HCEC 1CT (cell line): ENCODE data around the gene USP49.
"Not testable (repeated sequence)": the region's sequence is repeated elsewhere in the genome, so short reads cannot be mapped to it uniquely, and the experiment has no call there.

Experiments used
- DNase-seq: peaks from one replicate; pipeline ENCODE4 v3.0.0-alpha.2; 2017

The USP49 gene

GRCh38 chr6:41778895-41779294 is 116.3 kb downstream of the USP49 start:
- no peak for DNase-seq

GRCh38 chr6:41777551-41778285 is 117.5 kb downstream of the USP49 start:
- DNase-seq: no peak

DNA sequence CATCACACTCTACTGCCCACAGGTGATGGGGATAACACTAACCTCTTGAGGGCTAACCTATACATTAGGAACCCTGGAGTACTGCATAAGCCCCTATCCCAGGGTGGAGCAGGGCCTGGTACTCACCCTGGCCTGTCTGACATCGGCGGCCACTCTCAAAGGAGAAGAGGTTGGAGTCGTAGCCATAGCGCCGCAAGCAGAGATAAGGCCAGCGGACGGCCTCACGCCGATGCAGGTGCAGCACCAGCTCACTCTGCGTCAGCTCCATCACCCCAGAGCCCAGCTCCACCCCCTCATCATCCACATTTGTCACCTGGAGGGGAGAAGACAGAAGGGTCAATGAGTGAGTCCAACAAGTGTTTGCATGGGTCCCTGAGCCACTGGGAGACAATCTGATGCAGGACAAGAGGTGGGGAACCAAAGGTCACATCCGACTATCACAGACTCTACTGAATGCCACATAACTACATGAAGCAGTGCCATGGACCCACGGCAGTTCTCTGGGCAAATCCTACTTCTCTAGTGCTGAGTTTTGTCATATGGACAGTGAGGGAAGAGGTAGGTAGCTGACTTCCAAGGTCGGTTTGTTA is 119.8 kb downstream of the USP49 start:
- DNase-seq: no peak

GRCh38 chr6:41774841-41775240 is 120.3 kb downstream of the USP49 start:
- no peak for DNase-seq

DNA sequence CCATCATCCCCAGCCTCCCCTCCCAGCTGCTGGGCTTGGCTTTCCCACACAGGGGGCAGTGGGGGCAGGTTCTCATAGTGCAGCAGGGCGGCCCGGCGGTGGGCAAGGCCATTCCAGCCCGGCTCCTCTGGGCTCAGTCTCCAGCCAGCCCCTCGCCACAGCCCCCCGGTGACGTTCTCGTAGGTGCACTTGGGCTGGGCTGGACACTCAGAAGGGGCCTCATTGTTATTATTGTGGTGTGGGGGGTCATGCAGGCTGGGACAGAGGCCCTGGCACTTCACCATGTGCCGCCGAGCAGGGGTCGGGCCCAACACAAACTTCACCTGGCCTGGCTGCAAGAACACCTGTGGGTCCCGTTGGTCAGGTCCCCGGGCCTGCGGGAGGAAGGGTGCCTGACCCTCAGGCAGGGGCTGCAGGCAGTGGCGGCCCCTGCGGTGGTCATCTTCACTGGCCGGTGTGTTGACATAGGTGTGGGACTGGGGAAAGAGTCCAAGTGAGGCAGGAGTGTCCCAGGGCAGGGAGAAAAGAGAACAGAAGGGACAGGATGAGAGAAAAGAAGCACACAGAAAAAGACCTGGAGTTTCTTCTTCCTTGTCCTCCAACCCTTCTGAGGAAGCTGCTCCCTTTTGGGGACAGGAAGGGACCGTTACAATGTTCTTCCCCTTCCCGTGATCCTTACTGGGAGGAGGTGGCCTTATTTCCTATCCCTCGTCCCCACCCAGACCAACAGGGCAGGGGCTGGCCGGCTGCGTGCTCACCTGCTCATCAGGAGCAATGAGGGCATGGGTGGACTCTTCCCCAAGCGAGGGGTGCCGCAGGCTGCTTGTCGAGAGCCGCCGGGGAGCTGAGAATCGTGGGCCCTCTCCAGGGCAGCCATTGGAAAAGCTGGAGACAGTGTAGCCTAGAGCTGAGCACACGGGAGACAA is 123.9 kb downstream of the USP49 start:
- no peak for DNase-seq

GRCh38 chr6:41770381-41771057 is 124.7 kb downstream of the USP49 start:
- no peak for DNase-seq

GRCh38 chr6:41769376-41769775 is 125.8 kb downstream of the USP49 start:
- no peak for DNase-seq

DNA sequence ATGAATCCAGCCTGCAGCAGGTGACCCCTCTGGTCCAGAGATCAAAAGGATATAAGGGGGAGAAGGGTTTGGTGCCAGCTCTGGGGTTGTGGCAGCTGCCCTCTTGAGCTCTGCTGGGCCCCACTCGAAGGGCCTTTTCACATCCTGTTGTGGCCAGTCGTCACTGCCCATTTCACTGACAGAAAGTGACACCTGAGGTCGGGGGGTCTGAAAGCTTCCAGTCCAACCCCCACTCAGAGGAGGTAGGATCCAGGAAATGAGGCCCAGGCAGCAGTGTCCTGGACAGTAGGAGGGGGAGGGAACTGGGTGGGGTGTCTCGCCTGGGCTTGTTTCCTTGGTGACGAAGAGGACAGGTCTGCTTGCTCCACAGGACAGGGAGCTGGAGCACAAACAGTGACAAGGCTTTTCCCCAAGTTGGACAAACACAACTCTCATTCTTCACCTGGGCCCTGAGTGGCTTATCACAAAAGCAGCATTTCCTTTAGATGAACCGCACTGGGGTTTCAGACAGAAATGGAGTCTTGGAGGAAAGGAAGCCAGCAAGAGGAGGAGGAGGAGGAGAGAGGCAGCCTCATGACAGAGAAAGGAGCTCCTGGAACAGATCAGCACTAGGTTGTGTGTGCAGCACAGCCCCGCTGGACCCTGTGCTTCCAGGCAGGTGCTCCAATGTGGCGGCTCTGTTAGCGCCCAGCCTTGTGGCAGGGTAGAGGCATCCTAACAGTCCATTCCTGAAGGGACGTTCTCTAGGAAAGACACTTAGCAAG is 126.4 kb downstream of the USP49 start:
- no peak for DNase-seq

- DNase-seq: no peak
These were observed 127.9 kb downstream of the USP49 start for GRCh38 chr6:41767112-41767833.

DNA sequence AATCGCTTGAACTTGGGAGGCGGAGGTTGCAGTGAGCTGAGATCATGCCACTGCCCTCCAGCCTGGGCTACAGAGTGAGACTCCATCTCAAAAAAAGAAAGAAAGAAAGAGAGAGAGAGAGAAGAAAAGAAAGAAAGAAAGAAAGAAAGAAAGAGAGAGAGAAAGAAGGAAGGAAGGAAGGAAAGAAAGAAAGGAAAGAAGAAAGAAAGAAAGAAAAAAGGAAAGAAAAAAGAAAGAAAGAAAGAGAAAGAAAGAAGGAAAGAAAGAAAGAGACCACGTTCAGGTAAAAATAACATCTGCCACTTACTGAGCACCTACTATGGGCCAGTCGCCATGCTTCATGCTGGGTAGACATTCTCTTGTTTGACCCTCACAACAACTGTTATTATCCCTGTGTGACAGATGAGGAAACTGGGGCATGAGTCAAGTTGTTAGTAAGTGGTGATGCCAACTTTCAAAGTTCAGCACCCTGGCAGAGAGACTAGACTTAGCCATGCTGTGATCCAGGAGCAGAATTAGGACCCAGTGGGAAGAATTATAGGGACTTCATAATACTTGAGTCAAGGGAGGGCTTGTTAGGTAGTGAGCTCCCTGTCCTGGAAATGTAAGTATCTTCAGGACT is 129.0 kb downstream of the USP49 start:
- DNase-seq: not testable (repeated sequence)

- DNase-seq: no peak
These were observed 131.7 kb downstream of the USP49 start for GRCh38 chr6:41763470-41763869.

DNA sequence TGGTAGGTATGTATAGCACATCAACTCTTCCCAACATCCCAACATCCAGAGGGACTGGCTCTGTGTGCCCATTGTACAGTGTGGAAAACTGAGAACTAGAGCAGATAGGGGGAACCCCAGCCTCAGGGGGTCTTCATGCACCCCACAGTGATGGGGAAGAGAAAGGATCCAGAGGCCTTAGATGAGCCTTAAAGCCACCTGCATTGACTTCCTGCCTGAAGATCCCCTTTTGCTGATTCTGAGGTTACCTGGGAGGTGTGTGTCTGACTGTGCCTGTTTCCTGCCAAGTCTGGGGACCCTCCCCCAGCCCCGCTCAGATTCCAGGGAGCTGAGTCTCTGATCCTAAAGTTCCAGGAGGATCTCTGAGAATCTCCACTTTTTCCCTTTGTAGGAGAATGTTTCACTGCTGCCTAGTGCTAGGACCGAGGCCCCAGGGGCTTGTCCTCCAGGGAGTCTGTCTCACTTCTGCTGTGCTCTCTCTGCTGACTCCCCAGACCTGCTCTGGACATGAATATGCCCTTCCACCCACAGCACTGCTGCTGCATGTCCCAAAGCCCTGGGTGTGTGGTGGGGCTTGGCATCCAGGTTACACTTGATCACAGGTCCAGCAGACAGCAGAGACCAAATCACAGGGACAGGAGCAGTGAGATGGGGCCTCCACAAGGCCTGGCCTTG is 135.1 kb downstream of the USP49 start:
- DNase-seq: no peak

DNA sequence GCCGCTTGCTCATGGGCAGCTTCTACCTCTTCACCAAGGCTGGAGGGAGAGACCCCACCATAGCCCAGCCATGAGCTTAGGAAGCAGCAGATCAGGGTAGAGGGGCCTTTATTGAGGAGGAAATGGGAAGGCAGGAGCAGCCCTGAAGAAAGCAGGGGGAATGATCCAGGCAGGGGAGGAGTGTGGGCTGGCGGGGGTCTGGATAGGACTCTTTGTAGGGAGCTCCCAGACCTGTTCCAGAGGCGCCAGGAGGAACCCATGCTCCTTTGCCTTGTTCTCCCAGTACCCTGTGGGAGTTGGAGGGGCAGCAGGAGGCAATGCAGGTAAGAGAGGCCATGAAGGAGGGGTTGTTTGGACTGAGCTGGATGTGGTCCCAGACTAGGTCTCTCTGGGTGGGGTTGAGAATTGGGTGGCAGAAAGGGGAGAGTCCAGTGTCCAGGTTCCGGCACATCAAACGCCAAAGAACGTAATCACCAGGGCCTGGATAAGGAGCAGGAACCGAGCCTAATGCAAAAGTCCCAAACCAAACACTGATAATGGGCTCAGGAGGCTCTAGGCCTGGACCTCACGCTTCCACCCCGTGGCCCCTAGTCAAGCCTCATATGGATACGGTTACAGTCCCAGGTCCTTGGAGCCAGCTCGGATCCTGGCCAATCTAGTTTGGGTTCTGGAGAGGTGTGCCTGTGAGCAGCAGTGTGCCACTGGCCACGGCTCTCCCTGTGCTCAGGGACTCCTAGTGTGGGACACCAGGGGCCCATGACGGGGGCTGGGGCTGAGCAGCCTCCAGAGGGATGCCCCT is 135.9 kb downstream of the USP49 start:
- no peak for DNase-seq

- DNase-seq: no peak
These were observed 136.5 kb downstream of the USP49 start for GRCh38 chr6:41758641-41759035.

DNA sequence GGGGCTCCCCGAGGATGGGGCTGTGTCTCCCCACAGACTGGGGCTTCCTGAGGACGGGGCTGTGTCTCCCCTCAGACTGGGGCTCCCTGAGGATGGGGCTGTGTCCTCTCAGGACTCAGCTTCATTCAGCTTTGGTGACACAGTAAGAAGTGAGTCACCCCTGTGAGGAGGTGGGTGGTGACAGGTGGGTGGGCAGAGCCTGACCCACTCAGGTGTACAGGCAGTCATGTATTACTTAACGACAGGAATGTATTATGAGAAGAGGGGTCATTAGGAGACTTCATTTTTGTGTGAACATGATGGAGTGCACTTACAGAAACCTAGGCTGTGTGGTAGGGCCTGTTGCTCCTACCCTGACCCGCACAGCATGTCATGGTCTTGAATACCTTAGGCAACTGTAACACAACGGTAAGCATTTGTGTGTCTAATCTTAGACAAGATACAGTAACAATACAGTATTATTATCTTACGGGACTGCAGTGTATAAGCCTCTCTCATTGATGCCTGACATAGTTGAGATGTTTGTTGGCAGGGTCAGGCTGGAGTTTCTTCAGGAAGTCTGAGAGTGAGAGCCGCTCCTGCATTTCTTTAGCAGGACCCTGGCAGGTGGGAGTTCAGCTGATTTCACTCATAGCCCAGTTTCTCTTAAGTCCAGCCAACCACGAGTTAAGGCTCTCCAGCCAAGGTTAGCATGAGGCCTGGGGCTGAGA is 137.1 kb downstream of the USP49 start:
- DNase-seq: no peak

DNA sequence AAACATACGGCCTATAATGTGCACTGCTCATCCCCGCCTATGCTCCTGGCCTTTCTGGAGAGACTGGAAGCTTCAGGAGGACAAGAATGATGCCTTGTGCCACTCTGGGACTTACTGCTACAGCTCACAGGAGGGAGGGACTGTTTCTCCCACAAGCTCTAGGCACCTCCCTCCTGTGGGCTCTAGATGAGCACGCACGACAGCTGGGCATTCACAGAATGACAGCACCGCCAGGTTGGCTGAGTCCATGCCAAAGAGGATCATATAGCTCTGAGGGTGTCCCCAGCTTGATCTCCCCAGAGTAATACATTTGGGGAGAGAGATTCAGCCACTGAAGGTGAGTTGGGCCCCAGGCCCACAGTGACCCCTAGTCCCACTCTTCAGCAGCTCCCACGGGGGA is 137.9 kb downstream of the USP49 start:
- no peak for DNase-seq

DNA sequence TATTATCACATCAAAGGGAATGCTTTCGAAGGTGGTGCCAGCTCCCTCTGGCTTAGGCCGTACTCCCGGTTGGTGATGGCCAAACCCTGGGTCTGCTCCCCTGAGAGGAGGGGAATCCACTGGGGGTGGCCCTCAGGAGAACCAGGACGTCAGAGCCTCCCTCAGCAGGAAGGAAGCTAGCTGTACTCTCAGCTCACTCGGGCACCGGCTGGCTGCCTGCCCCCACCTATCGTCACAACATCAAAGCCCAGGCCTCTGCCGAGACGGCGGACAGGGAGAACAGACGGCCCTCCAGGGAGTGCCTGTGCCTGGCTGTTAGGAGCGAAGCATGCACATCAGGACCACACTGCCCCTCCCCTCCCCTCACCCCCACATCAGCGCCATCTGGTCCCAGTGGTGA is 138.8 kb downstream of the USP49 start:
- no peak for DNase-seq

GRCh38 chr6:41755895-41756294 is 139.3 kb downstream of the USP49 start:
- no peak for DNase-seq

DNA sequence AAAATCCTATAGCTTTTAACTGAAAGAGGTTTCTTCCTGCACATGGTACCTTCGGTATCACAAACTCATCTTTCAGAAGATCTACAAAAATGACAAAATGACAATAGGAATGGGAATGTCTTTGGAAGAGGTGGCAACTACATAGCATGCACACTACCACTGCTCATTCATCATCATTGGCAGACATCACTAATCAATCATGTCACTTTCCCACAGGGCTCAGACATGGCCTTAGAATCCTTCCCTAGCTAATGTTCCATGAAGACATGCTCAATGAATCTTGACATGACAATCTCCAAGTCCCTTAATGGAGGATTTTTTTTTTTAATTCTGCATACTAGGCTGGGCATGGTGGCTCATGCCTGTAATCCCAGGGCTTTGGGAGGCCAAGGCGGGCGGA is 144.8 kb downstream of the USP49 start:
- DNase-seq: no peak
